NCI-H510A treated with DMSO at 0.1 percent for 48 hours (cell line): ENCODE results near the gene PRXL2B.
A peak's percentile ranks its signal among the peaks of the same experiment; 100 is the strongest.
"Not testable (repeated sequence)": the region's sequence is repeated elsewhere in the genome, so short reads cannot be mapped to it uniquely, and the experiment has no call there.

ENCODE experiments used
- DNase-seq: peaks from one replicate; lab custom pipeline; 2025; lab: John Stamatoyannopoulos, UW

PRXL2B gene, protein sequence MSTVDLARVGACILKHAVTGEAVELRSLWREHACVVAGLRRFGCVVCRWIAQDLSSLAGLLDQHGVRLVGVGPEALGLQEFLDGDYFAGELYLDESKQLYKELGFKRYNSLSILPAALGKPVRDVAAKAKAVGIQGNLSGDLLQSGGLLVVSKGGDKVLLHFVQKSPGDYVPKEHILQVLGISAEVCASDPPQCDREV

DNA sequence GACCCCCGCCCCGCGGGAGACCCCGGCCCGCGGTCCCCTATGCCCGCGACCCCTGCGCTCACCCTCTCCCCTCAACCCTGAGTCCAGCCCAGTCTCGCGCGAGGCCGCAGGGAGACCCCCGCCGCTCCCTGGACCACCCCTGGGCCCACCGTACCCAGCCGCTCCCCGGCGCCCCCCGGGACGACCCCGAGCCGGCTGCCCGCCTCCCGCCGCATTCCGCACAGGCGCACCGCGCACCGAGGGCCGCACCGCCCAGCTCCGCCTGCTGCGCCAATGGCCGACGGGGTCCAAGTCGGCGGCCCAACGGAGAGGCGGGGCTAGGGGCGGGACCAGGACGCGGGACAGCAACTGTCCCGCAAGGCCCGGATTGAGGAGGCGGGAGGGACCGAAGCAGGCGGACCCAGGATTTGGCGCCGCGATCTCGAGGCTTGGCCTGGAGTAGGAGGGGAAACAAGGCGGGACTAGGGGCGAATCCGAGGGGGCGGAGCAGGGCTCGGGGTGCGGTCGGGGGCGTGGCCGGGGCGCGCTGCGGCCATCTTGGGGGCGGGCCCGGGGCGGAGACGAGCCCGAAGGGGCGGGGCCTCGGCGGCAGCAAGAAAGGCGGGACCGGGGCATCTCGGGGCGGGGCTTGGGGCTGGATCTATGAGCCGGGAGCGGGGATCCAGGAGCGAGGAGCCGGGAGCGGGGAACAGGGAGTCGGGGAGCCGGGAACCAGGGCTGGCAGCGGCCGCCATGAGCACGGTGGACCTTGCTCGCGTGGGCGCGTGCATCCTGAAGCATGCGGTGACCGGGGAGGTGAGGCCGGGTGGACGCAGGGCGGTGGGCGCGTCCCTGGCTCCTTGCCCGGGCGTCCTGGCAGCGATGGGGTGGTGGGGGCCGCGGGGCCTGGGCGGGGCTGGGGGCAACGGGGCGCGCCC, at the start of gene PRXL2B:
PRXL2B (plus strand) TSS at position 624 of the 917 bp plus-strand sequence; CDS start at position 733, 109 bp downstream.
- DNase-seq, result peak; percentile 98

DNA sequence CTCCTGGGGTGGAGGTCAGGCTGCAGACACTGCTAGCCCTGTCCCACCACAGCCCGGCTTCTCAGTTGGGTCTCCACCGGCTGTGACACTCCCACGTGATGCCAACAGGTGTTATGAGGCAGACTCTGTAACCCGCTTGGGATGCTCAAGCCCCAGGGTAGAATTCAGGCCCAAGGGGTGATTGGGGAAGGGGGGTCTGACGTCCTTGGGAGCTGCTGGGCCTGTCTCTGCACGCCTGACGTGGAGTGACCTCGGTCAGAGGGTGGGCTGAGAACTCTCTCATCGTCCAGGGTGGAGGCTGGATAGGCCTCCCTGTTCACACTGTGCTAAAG, 48.8 kb upstream of the PRXL2B start:
- no peak for DNase-seq

DNA sequence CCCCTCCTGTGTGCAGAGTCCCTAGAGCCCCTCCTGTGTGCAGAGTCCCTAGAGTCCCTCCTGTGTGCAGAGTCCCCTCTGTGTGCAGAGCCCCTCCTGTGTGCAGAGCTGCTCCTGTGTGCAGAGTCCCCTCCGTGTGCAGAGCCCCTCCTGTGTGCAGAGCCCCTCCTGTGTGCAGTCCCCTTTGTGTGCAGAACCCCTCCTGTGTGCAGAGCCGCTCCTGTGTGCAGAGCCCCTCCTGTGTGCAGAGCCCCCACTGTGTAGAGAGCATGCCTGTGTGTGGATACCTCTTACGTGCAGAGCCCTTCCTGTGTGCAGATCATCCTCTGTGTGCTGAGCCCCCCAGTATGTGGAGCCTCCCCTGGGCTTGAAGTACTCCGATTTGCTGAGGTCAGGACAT, 48.2 kb upstream of the PRXL2B start:
- no peak for DNase-seq

DNA sequence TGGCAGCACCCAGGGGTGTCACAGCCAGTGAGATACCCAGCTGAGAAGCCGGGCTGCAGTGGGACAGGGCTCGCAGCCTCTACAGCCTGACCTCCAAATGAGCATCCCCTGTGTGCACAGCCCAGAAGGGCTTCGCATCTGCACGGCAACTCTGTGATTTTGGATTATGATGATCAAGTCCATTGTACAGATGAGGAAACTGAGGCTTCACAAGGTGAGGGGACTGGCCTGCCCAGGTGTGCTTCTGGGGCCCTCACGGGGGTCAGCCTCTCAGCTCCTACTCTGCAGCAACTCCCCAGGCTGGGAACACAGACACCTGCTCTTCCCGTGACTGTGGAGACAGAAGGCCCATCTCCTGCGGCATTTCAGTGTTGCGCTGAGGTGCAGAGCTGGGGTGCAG, 47.7 kb upstream of the PRXL2B start:
- no peak for DNase-seq

DNA sequence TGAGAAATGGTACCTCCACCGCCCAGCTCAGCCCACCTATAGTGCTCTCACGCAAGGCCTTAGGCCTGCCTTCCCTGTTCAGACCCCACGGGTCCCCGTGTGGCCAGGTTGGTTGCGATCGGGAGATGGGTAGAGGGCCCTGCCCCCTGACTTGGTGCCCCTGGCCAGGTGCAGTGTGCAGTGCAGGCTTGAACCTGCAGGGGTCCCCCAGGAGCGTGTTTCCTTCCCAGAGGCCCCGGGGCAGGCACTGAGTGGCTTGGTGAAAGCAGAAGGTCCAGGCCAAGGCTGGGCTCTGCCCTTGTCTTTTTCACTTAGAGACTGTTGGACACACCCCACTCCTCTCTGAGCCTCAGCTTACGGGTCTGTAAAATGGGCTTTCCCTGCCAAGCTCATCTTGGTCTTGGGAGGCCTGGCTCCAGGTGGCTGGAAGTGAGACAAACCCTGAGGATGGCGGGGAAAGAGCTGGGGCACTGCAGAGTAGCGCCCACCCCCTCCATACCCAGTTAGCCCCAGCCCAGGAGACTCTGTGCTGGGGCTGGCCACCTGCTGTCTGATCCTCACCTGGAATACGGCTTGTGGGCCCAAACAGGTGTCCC, 47.2 kb upstream of the PRXL2B start:
- no peak for DNase-seq

DNA sequence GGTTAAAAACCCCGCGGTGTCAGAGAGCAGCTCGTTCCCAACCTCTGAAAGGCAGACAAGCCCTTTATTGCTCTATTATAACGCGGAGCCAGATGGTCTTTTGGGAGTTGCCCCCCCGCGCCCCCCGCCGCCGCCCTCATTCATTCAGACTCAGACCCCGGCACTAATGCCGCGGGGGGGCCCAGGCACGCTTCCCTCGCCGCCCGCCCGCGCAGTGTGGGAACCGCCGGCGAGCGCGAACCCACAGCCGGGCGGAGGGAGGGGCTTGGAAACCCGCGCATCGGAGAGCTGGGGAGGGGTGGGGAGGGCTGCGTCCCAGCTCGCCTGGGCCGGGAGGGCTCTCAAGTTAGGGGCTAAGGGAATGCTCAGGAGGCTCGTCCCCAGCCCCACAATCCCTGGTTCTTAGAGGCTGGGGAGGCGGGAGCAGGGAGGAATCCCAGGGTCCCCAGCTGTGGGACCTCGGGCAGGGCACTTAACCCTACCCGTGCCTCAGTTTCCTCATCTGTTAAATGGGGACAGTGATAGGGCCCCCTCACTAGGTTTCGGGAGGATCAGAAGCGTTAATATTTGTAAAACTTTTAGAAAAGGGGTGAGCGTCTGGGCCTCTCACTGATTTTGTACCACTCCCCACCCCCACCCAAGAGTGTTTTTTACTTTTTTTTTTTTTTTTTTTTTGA, 45.6 kb upstream of the PRXL2B start:
- no peak for DNase-seq

DNA sequence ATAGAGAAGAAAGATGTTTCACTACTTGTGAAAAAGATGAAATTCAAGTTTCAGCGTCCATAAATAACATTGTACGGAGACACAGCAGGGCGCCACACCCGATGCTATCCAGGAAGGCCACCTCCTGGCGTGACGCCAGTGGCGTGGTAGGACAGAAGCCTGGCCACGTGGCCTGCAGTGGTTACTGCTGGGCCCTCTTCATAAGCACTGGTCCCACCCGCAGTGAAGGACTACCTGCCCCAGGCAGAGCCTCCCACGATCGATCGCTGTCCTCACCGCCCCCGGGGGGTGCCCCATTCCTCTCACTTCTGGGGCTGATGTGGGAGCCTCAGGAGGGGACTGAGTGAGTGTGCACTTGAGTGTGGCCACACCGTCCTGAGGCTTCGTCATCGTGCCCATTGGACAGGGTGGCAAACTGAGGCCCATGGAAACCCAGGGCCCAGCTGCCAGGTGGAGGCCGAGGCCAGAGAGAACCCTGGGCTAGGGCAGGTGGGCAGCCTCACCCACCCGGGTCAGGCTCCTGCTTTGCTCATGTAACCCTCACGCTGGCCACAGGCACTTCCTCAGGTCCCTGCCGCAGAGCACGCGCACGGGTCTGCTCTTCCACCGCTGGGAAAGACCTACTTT, 44.8 kb upstream of the PRXL2B start:
- DNase-seq, result peak; percentile 41

DNA sequence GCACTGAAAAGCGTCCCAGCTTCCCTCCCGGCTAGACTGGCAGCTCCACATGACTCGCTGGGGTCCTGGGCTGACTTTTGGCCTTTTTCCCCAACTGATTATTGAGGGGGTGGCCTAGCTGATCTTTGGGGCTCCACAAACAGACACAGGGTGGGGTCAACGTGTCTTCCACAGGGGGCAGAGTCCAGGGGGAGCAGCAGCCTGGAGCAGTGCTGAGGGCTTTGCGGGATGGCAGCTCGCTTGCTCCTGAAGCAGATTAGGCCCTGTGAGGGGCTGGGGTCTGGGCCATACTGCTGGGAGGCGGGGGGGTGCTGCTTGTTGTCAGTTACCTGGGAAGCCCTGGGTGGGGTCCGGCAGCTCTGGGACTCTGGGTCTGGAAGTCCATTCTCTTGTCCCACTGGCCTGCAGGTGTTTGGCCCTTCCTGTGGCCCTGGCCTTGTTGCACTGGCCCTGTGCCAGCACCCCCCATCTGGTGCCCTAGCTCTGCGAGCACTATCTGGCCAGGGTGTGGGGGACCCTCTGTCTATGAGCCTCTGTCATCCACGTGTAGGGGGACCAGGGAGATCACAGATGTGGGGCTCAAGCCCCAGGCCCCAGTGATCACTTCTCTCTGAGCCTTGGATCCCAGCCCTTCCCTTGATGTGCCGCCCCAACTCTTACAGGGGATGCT, 44.2 kb upstream of the PRXL2B start:
- DNase-seq, result no peak

DNA sequence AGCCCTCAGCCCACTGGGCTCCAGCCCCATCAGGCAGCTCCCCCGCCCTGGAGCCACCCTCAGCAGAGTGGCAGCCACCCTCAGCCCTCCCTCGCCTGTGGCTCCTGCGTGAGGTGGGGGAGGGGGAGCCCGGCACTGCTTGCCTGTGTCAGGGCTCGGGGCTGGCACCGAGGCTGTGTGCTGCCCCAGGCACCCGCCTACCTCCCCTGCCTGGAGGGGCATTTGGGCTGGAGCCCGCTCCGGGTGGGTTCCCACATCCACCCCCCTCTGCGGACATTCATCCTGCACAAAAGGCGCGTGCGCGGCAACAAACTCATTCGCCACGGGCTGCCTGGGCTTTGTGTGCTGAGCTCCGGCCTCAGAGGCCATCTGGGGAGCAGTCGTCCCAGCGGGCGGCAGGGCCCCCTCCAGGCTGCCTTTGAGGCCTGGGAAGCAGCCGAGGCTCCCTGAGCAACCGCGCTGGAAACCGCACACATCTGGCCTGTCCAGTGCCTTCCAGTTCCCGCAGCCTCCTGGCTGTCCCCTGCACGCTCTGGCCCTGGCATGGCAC, 43.0 kb upstream of the PRXL2B start:
- DNase-seq, result peak; percentile 51

DNA sequence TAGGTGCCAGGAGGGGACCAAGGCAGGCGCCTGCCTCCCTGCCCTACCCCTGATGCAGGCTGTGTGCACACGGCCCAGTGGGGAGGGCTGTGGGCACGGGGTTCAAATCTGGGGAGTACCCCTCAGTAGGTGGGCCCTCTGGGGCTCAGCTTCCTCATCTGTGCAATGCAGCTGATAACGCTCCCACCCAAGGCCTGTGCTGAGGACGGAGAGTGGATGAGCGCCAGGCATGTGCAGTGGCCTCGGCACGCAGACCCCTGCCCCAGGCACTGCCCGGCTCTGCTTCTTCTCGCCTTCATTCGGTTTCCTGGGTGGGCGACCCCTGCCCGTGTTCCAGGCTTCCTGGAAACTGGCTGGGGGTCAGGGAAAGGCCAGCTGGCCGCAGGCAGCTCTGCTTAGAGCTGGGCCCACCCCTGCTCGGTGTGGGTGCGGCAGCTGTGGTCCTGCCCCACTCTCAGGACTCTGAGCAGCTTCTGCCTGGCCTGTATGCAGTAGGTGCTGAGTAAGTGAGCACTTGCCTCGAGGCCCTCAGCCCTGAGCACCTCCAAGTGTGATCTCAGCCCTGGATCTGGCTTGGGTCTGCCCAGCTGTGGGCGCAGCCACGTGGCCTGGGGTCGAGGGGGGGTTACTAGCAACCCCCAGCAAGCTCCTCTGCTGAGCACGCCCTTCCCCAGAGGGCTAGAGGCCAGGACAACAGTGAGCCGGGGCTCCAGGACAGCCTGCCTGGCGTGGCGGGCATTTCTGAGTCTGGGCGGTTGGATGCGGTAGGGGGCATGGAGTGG, 42.3 kb upstream of the PRXL2B start:
- no peak for DNase-seq

DNA sequence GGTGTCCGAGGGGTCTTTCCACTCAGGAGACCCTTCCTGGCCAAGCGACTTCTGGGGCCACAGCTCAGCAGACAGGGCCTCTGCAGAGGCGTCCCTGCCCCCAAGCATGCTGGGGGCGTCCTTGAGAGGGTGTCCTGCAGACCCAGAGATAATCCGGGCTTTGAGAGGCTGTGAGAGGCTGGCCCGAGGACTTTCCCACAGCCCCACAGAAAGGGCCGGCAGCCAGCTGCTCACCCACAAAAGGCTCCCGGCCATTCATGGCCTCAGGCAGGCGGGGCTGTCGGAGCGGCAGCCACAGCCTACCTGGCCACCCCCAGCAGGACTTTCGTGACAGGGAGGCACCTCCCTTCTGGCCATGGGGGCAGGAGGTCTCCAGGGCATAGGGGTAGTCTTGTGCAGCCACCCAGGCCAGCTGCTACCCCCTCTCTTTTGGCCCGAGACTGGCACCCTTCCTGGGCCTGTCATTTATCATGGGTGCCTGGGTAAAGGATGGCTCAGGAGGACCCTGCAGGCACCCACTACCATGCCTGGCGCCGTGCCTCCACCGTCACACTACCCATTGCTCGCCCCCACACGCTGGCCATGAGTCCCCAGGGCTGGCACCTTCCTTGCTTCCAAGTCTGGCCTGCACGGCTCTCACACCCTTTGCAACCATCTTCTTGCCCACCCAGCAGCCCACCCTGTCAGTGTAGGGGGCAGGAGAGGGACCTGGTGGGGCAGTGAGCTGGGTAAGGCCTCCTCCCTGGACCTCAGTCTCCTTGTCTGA, 41.5 kb upstream of the PRXL2B start:
- no peak for DNase-seq

DNA sequence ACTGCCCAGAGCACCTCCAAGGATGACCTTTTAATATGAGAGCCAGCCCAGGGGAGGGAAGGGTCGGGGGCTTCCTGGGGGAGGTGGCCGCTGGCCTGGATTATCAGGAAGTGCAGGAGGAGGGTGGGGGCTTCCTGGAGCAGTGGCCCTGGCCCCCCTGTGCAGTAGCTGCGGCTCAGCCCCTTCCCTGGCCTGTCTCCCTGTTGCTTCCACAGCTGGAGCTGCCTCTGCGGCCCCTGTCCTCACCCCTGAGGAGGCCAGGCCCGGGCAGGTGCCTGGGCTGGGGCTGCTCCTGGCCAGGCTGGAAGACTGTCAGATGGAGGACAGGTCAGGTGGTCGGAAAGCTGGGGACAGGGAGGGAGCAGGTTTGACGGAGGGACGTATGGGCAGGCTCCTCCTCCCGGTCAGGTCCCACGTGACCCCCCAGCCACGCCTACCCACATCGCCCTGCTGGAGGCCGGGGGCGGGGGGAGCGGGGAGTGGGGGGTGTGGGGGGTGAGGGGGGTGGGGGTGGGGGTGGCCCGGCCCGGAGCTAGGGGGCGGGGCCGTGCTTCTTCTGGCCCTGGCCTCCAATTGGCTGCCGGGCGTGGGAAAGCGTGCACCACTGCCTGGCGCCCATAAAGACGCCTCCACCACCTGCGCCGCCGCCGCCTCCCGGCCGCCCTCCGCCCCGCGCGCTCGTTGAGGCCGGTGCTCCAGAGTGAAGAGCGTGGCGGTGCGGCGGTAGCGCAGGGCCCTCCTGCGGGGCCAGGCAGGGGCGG, 40.6 kb upstream of the PRXL2B start:
- peak; percentile 99 for DNase-seq

DNA sequence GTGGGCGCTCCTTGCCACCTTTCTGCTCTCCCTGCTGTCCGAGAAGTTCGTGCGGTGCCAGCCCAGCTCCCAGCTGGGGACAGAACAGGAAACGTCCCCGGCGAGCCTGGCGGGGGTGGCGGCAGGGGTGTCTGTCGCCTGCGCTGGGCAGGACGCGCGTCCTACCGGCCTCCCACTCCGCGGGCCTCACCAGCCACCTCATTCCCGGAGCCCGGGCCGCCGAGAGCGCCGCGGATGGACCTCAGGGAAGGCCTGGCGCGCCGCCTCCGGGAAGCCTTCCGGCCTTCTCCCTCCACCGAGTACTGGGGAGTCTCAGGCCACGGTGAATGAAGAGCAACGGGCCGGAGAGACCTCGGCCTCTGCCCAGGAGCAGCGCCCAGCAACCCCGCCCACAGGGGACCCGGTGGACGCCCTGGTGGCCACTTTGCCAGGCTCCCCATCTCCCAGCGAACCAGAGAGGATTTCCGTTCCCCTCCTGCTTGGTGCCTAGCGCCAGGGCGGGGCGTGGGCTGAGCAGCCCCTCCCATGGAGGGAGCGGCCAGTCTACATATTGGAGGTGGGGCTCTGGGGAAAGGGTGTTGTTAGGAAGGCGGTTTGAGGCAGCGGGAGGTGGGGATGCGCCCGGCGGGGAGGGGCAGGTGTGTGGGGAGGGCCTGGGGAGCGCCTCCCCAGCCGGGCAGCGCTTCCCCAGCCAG, 39.9 kb upstream of the PRXL2B start:
- DNase-seq, result peak; percentile 97

DNA sequence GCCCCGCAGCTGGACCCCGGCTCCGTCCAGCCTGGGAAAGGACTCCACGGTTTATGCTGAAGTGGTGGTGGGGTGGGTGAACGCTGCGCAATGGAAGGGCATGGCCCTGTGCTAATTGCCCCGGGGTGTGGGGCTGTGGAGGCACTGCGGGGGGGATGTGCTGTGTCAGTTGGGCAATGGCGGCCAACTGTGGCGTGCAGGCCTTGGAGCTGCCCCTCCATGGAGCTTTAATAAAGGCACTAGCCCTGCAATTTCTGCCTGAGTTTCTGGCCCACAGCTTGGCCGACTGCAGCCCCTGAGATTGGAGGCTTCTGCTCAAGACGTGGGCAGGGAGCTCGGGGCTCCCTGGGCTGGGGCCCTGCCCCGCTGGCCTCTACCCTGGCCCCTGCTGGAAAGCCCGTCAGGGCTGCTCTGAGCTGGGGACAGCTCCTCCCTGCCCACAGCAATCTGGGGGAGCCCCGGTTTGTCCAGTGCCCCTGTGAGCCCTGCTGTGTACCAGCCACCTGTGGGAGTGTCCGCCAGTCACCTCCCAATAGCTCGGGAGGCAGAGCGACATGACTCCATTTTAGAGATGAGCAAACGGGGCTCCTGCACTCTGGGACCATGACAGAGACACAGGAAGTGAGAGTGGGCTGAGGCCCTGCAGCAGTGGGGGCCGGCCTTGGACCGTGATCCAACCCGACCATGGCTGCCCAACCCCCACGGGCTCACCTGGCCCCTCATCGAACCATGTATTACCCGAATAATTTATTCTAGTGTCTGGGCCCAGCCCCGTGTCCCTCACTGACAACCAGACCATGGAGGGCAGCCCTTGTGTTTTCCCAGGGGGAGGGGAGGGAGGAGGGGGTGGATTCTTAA, 39.1 kb upstream of the PRXL2B start:
- DNase-seq, result no peak

DNA sequence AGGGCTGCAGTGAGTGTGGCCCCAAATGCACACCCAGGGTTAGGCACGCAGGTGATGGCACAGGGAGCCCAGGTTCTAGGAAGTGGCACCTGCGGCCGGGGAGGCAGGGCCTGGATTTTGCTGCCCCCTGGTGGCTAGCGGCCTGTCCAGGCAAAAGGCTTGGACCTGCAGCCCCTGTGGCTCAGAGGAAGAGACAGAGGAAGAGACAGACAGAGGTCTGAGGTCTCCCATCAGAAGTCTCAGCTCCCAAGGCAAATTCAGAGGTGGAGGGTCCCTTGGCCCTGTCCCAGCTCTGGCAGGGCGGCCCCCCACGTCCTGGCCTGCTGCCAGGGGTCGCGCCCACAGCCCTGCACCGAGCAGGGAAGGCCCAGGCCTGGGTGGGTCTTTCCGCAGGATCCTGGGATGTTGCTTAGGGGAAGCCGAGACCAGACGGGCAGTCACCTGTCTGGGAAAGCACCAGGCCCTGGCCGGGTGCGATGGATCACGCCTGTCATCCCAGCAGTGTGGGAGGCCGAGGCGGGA, 38.4 kb upstream of the PRXL2B start:
- peak; percentile 91 for DNase-seq

DNA sequence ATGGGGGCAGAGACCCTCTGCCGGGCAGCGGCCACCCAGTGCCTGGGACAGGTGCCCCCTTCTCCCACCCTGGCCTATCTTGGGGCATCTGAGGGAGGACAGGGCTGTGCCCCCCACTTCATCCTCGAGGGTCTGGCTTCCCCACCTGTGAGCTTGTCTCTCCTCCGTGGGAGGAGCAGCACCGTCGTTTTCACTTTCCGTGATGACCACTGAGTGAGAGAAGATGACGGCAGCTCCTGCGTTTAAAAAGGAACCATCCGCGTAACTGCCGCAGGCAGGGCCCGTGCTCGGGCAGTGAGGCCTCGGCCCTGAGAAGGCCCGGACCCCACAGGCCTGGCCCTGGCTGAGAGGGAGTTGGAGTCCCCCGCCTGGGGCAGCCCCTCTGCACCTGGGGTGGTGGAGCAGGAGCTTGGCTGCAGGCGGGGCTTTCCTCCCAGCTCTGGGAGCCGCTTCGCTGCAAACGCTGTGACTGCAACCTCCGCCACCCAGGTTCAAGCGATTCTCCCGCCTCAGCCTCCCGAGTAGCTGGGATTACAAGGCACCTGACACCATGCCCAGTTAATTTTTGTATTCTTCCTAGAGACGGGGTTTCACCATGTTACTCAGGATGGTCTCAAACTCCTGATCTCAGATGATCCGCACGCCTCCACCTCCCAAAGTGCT, 37.1 kb upstream of the PRXL2B start:
- not testable (repeated sequence) for DNase-seq
